SK-N-SH treated with all-trans-retinoic acid at 6 μM for 48 hours (cell line): ENCODE results near the gene GALM.

Source experiments
- ARNTL ChIP-seq: fragments of 450-650 bp; formaldehyde crosslinking; IDR thresholded peaks from 2 replicates; pipeline ENCODE4 v1.5.0; 2020; ENCODE audit warnings: low read depth, mild to moderate bottlenecking, moderate library complexity, borderline replicate concordance
- BACH2 ChIP-seq: fragments of 250-450 bp; sonication (Bioruptor Pico); IDR thresholded peaks from 2 replicates; pipeline ENCODE4 v1.9.0; 2021; ENCODE audit warnings: mild to moderate bottlenecking, borderline replicate concordance
- CSRNP3 ChIP-seq: fragments of 250-450 bp; sonication (Bioruptor Pico); IDR thresholded peaks from 2 replicates; pipeline ENCODE4 v1.5.1; 2021; ENCODE audit warnings: mild to moderate bottlenecking, moderate library complexity
- ISL1 ChIP-seq: fragments of 250-450 bp; sonication (Bioruptor Pico); IDR thresholded peaks from 2 replicates; pipeline ENCODE4 v2.1.2; 2022; ENCODE audit warnings: mild to moderate bottlenecking, moderate library complexity
- TOX ChIP-seq: fragments of 250-450 bp; sonication (Bioruptor Pico); IDR thresholded peaks from 2 replicates; pipeline ENCODE4 v1.8.0; 2021; ENCODE audit warnings: mild to moderate bottlenecking, moderate library complexity, borderline replicate concordance
- TF ChIP-seq, protein P1 (sequence below): fragments of 250-450 bp; sonication (Bioruptor Pico); IDR thresholded peaks from 2 replicates; pipeline ENCODE4 v1.8.0; 2021; ENCODE audit warnings: low read depth, mild to moderate bottlenecking, moderate library complexity, borderline replicate concordance
- TF ChIP-seq, protein P2 (sequence below): fragments of 250-450 bp; sonication (Bioruptor Pico); IDR thresholded peaks from 2 replicates; pipeline ENCODE4 v1.8.0; 2020; ENCODE audit warnings: mild to moderate bottlenecking, moderate library complexity, borderline replicate concordance

DNA sequence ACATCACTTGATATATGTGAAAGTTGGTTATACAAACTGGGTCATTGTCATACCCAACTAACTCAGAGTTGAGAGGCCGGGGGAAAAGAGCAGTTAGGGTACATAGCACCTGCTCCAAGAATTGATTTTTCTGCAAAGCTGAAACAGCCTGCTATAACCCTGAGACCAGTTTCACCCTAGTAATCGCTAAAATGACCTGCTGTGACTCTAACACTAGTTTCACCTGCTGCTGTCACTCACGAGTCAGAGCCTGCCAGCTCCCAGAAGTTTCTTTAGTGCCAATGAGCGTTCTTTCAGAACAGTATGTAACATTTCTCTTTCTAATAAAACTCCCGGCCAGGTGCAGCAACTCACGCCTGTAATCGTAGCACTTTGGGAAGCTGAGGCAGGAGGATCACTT is 57.3 kb downstream of the GALM start:
- TF ChIP-seq TOX (CRISPR knock-in tag) (no peak), CSRNP3 (CRISPR knock-in tag) (no peak), ISL1 (no peak), BACH2 (no peak), ARNTL (CRISPR knock-in tag) (no peak)
- TF ChIP-seq, protein P1, sequence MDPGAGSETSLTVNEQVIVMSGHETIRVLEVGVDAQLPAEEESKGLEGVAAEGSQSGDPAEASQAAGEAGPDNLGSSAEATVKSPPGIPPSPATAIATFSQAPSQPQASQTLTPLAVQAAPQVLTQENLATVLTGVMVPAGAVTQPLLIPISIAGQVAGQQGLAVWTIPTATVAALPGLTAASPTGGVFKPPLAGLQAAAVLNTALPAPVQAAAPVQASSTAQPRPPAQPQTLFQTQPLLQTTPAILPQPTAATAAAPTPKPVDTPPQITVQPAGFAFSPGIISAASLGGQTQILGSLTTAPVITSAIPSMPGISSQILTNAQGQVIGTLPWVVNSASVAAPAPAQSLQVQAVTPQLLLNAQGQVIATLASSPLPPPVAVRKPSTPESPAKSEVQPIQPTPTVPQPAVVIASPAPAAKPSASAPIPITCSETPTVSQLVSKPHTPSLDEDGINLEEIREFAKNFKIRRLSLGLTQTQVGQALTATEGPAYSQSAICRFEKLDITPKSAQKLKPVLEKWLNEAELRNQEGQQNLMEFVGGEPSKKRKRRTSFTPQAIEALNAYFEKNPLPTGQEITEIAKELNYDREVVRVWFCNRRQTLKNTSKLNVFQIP (CRISPR knock-in tag) = no peak
- TF ChIP-seq, protein P2, sequence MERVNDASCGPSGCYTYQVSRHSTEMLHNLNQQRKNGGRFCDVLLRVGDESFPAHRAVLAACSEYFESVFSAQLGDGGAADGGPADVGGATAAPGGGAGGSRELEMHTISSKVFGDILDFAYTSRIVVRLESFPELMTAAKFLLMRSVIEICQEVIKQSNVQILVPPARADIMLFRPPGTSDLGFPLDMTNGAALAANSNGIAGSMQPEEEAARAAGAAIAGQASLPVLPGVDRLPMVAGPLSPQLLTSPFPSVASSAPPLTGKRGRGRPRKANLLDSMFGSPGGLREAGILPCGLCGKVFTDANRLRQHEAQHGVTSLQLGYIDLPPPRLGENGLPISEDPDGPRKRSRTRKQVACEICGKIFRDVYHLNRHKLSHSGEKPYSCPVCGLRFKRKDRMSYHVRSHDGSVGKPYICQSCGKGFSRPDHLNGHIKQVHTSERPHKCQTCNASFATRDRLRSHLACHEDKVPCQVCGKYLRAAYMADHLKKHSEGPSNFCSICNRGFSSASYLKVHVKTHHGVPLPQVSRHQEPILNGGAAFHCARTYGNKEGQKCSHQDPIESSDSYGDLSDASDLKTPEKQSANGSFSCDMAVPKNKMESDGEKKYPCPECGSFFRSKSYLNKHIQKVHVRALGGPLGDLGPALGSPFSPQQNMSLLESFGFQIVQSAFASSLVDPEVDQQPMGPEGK (CRISPR knock-in tag) = no peak
